Stimulated activated CD8-positive, alpha-beta memory T cell treated with anti-CD3 and anti-CD28 coated beads, Interleukin-15, amount 100 ng/mL, for 4 hours (primary cell): ENCODE results near the gene KRTAP4-4.
"Not testable (repeated sequence)": the region's sequence is repeated elsewhere in the genome, so short reads cannot be mapped to it uniquely, and the experiment has no call there.

Source experiments
- DNase-seq, 2 donors: peaks; one replicate each; pipeline ENCODE4 v3.0.0-alpha.2; 2020; ENCODE audit warnings: low read depth in 2 of 2

Gene KRTAP4-4

GRCh38 chr17:41160648-41161047, at the start of gene KRTAP4-4:
KRTAP4-4 (minus strand) TSS chr17:41160748; CDS start chr17:41160691, 57 bp downstream.
- DNase-seq: no peak

DNA sequence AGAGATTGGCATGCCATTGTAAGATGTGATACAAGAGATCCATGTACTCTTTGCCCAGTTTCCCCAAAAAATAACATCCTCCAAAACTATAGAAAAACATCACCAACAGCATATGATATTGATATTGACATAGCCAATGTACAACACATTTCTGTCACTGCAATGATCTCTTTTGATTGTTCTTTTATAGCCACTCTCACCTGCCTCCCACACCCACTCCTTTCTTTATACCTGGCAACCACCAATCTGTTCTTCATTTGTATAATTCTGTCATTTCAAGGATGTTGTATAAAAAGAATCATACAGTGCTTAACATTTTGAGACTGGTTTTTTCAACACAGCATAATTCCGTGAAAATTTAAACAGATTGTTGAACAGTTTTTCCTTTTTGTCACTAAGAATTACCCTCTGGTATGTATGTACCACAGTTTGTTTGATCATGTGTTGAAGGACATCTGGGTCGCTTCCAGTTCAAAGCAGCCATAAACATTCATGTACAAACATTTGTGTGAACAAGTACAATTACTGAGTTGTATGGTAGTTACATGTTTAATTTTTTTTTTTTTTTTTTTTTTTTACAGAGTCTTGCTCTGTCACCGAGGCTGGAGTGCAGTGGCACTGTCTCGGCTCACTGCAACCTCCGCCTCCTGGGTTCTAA, 39.0 kb upstream of the KRTAP4-4 start:
- DNase-seq: no peak

DNA sequence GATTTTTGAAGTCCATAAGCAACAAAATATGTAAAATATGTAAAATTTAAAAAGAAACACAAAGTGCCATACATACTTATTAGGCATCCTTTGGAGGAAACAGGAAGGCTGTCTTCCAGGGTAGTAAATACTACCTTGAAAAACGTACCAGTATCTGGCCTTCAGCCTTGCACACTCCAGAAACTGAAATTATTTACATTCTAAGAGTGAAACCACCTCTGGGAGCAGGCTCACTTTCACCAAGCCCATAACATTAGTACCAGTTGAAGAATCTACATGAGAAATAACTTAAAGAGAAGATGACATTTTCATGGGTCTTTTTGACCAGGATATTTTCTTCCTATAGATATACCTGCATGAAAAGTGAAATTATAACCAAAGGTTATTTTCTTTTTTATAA, 35.5 kb upstream of the KRTAP4-4 start:
- DNase-seq: no peak

DNA sequence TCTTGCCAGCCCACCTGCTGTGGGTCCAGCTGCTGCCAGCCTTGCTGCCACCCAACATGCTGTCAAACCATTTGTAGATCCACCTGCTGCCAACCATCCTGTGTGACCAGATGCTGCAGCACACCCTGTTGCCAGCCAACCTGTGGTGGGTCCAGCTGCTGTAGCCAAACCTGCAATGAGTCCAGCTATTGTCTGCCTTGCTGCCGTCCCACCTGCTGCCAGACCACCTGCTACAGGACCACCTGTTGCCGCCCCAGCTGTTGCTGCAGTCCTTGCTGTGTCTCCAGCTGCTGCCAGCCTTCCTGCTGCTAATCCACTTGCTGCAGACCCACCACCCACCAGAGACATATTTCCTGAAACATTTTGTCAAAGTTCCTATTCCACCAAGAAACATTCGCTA, 29.8 kb upstream of the KRTAP4-4 start:
- no peak for DNase-seq

DNA sequence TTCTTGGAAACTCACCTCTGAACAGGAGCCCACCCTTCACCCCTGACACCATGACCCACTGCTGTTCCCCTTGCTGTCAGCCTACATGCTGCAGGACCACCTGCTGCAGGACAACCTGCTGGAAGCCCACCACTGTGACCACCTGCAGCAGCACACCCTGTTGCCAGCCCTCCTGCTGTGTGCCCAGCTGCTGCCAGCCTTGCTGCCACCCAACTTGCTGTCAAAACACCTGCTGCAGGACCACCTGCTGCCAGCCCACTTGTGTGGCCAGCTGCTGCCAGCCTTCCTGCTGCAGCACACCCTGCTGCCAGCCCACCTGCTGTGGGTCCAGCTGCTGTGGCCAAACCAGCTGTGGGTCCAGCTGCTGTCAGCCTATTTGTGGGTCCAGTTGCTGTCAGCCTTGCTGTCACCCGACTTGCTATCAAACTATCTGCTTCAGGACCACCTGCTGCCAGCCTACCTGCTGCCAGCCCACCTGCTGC, 29.3 kb upstream of the KRTAP4-4 start, which contains the start of gene KRTAP9-1:
TSS of gene KRTAP9-1 (plus strand) at position 51 of the 482 bp plus-strand sequence. CDS start at position 51, 0 bp downstream.
- DNase-seq: not testable (repeated sequence)

DNA sequence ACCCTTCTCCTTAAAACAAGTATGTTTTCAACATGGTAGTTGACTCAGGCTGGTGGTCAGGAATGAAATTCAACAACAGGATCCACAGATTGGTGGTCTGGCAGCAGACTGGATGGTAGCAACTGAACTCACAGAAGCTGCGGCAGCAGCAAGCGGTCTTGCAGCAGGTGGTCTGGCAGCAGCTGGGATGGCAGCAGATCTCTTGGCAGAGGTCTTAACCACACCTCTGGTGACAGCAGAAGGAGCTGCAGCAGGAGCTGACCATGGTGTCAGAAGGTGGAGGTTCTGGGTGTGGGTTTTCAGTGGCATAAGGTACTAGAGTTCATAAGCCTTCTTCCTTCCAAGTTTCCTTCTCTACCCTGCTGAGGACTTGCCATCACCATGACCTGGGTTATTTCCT, 26.3 kb upstream of the KRTAP4-4 start:
- DNase-seq: no peak

GRCh38 chr17:41185001-41185400, 24.5 kb upstream of the KRTAP4-4 start:
- DNase-seq: no peak

- DNase-seq: no peak
Observed at GRCh38 chr17:41184480-41184961, 24.0 kb upstream of the KRTAP4-4 start, which contains the start of gene KRTAP4-1. KRTAP4-1 (minus strand) TSS chr17:41184911; CDS start chr17:41184854, 57 bp downstream.

DNA sequence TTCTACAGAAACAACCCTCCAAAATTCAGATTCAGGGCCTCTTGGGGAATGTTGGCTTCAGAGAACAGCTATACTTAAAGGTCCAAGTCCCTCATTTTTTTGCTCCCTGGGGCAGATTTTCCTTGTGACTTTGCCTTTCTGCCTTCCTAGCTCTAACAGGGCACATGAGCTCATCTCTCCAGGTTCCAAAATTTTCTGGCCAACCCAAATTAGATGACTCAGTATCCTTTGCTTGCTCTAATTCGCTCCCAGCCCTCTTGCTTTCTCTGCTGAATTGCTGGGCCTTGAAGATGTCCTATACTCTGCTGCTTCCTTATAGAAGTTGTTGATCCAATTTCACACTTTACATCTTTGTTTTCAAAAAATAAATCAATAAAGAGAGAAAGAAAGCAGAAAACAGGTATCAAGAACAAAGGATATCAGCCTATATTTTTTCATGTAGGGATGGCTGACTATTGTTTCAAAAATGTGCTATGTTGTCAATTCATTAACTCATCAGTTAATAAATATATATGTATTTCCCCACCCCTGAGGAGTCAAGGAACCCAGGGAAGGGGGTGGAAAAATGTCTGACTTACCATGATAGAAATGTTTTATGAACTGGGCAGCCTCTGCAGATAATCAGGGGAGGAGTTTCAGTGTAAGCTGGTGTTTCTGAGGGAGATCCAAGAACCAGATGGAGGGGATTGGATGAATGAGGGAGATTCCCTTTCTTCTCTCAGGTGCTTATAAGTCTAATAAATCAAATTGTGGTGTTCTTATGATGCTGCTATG, 18.5 kb upstream of the KRTAP4-4 start:
- DNase-seq: no peak

GRCh38 chr17:41178341-41178740, 17.8 kb upstream of the KRTAP4-4 start:
- no peak for DNase-seq

- DNase-seq: no peak
Observed at GRCh38 chr17:41177727-41178271, 17.3 kb upstream of the KRTAP4-4 start, which contains the start of gene KRTAP4-2. KRTAP4-2 (minus strand) TSS chr17:41178221; CDS start chr17:41178164, 57 bp downstream.

GRCh38 chr17:41176744-41177387, 16.3 kb upstream of the KRTAP4-4 start:
- no peak for DNase-seq

GRCh38 chr17:41171886-41172285, 11.3 kb upstream of the KRTAP4-4 start:
- no peak for DNase-seq

GRCh38 chr17:41168121-41168520, 7.6 kb upstream of the KRTAP4-4 start, which contains the start of gene KRTAP4-3:
KRTAP4-3 (minus strand) TSS chr17:41168221; CDS start chr17:41168172, 49 bp downstream.
- no peak for DNase-seq

GRCh38 chr17:41167561-41167960, 7.0 kb upstream of the KRTAP4-4 start:
- no peak for DNase-seq

GRCh38 chr17:41163828-41164227, 3.3 kb upstream of the KRTAP4-4 start:
- DNase-seq: no peak

DNA sequence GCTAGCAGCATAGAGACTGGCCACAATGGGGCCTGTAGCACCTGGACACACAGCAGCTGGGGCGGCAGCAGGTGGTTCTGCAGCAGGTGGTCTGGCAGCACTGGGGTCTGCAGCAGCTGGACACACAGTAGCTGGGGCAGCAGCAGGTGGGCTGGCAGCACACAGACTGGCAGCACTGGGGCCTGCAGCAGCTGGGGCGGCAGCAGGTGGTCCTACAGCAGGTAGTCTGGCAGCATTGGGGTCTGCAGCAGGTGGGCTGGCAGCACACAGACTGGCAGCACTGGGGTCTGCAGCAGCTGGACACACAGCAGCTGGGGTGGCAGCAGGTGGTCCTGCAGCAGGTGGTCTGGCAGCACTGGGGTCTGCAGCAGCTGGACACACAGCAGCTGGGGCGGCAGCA, 358 bp downstream of the KRTAP4-4 start:
- not testable (repeated sequence) for DNase-seq

DNA sequence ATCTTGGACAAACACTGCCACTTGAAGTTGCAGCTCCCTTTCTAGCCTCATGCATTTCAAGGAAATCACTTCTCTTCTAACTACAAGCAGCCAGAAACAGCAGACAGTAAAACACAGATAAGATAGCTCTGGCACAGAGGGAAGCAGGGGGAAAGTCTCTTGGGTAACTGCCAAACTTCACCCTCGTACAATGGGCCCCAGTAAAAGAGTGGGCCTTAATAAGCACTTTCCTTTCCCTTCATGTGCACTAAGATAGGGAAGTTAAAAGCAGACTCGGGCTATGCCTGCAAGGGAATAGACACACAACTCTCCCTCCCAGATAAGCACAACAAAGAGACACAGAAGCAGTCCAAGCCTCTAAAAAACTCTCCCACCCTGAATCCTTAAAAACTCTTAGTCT, 6.7 kb downstream of the KRTAP4-4 start:
- no peak for DNase-seq

DNA sequence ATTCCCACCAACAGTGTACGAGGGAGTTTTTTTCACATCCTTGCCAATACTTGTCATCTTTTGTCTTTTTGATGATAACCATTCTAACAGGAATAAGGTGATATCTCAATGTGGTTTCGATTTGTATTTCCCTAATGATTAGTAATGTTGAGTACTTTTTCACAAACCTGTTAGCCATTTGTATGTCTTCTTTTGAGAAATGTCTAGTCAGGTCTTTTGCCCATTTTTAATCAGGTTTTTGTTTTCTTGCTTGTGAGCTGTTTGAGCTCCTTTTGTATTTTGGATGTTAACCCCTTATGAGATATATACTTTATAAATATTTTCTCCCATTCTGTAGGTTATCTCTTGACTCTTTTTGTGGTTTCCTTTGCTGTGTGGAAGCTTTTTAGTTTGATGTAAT, 9.0 kb downstream of the KRTAP4-4 start:
- DNase-seq: no peak

DNA sequence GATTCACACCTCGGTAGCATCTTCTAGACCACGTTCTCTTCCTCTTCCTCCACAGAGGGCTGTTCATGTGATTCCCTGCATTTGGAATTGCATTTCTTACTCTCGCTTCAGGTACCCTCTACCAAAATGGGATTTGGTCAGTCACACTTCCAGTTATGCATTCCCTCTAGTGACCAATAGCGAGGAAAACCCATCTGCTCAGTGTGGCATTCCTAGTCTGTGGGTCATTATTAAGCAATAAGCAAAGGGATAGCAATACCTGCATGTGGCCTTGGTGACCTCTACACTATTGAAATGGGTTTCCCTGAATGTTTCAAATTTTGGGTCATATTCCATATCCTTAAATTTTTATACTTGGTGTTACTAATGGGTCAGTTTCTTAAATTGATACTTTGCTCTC, 10.5 kb downstream of the KRTAP4-4 start:
- DNase-seq: no peak

DNA sequence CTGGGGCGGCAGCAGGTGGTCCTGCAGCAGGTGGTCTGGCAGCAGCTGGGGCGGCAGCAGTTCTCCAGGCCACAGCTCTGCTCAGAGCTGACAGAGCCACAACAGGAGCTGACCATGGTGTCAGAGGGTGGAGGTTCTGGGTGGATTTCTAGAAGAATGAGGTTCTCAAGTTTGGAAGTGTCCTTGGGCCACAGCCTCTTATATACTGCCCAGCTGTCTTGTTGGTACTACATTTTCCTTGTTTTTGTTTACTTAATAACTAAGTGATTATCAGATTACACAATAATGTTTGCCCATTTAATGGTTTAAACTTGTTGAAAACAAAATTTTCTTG, 10.9 kb downstream of the KRTAP4-4 start, which contains the start of gene KRTAP4-5:
TSS of gene KRTAP4-5 (minus strand) at position 174 of the 334 bp plus-strand sequence. CDS start at position 116, 58 bp downstream.
- no peak for DNase-seq
